HG03060 (cell line): ENCODE measurements around the gene VPS45.

Experiments
- ATAC-seq: cut with Tn5 transposase; IDR thresholded peaks from one replicate; pipeline ENCODE4 v1.9.1; 2021; ENCODE audit warnings: low read depth, moderate number of reproducible peaks; ENCODE audit not compliant: unreplicated experiment

The VPS45 gene

GRCh38 chr1:150072959-150073358, 5.4 kb downstream of the VPS45 start:
- no peak for ATAC-seq

DNA sequence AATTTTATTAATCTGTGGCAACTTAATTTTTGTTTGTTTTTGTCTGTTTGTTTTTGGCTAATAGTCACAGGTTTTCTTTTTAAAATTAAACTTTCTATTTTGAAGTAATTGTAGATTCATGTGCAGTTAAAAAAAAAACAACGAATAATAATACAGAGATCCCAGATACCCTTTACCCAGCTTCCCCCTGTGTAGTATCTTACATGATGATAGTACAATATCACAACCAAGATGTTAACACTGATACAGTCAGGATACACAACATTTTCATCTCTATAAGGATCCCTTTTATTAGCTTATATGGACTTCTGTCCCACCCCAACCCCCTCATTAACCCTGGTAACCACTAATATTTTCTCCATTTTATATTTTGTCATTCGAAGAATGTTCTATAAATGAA, 5.9 kb downstream of the VPS45 start:
- ATAC-seq: no peak

DNA sequence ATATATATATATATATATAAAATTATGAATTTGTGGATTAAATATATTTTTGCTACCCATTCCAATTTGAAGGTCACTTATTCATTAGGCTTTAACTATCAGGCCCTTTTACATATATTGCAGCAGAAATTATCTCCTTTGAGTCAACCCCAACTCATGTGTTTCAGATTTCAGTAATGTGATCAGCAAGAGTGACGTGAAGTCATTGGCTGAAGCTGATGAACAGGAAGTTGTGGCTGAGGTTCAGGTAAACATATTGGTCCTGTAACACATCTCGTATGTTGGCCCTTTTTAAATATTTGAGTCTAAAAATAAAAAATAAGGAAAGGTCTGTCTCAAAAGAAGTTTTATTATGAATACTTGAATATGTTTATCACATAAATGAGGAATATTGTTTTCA, 8.5 kb downstream of the VPS45 start:
- no peak for ATAC-seq

- no peak for ATAC-seq
These were observed 9.4 kb downstream of the VPS45 start for GRCh38 chr1:150076985-150077384.

GRCh38 chr1:150080784-150081183, 13.2 kb downstream of the VPS45 start:
- no peak for ATAC-seq

DNA sequence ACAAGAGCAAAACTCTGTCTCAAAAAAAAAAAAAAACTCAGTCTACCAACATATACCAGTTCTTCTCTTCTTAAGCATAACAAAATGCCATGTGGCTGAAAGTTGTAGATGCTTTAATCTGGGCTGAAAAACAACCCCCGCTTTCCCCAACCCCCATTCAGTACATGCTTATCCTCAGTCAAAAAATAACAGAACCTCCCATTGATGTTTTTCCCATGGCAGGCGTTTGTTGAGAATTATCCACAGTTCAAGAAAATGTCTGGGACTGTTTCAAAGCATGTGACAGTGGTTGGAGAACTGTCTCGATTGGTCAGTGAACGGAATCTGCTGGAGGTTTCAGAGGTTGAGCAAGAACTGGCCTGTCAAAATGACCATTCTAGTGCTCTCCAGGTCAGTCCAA, 14.9 kb downstream of the VPS45 start:
- no peak for ATAC-seq

DNA sequence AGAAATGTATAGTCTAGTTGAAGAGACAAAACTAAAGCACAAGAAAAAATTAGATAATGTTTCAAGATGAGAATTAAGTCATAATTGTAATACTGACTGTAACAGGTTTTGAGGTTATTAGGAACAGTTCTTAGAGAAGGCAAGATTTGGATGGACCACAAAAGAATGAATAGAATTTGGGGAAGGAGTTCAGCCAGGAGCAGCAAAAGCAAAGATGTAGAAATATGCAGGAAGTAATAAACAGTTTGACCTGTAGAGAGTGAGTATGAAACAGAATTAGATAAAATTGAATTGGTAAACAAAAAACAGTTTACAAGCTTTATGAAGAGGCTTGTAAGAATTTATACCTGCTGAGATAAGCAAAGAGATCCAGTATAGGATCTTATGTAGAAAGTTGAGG, 16.3 kb downstream of the VPS45 start:
- ATAC-seq: no peak

- ATAC-seq: no peak
These were observed 17.8 kb downstream of the VPS45 start for GRCh38 chr1:150085406-150085805.

GRCh38 chr1:150087415-150087814, 19.8 kb downstream of the VPS45 start:
- ATAC-seq: no peak

- ATAC-seq: no peak
These were observed 22.4 kb downstream of the VPS45 start for GRCh38 chr1:150089846-150090520.

GRCh38 chr1:150092180-150092791, 24.7 kb downstream of the VPS45 start:
- ATAC-seq: no peak

DNA sequence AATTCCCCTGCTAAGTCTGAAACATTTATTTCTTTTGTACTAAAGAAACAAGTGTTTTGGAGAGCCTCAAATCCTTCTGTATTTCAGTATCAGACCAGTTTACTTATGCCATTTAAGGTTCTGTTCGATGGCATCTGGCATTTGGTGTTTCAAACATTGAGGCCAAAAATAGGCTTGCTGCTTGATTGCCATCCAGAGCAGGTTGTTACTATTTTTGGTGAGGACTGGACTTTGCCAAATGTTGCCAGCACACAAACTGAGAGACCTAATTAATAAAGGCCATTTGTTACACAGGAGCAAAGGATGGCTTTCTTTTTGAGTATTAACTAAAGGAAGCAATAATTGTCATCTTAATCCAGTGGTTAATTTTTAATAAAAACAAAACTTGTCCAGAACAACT, 26.2 kb downstream of the VPS45 start:
- ATAC-seq: no peak

DNA sequence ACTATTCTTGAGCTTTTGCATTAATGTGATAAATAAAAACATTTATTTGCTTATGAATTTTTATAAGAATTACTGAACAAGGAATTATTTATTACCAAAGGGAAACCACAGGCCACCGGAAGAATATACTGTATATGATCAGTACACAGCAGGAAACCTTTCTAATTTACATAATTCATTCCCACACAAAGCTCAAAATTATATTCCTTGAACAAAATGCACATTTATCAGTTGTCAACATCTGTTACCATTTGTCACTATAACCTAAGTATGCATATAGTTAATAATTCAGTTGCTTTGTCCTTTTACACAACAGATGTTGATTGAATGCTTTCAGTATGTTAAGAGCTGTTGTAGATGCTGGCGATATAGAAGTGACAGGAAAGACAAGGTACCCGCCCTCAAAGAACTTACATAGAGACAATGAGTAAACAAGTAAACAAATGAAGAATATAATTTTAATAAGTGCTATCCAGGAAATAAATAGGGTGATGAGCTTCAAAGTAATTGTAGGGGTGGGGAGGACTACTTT, 27.2 kb downstream of the VPS45 start:
- no peak for ATAC-seq

GRCh38 chr1:150102986-150103385, 35.4 kb downstream of the VPS45 start:
- ATAC-seq: no peak

- no peak for ATAC-seq
These were observed 38.8 kb downstream of the VPS45 start for GRCh38 chr1:150106341-150106740.

DNA sequence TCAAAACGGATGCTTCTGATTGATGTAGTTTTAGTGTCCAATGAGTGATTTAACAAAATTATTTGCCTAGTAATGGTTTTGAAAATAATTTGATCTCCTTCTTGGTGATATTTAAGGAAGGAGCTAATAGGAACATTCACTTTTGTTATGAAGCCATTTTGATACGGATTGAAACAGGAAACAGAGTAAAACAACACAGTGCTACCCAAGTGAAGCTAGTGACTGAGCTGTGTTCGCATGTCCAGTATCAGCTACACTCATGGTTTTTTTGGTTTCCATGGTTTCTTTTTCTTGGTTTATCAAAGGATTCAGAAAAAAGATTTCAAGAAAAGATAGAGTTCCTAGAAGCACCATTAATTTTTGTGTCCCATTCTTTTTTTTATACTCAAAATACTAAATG, 42.0 kb downstream of the VPS45 start:
- ATAC-seq: no peak

DNA sequence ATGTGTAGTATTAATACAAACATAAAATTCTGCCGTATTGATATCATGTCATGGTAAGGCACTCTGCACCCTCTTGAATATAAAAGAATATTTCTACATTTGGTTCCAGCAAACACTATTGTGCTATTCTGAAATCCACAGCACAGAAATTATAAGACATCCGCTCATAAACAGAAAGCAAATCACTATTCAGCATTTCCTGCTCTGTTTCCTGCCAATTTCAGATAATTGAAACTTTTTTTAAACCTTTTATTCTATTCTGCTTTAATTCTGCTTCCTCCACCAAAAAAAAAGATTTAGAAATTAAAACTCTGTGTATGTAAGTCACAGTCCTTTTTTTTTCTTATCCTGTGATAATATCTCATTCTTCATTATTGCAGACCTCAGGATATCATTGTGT, 42.5 kb downstream of the VPS45 start:
- no peak for ATAC-seq

GRCh38 chr1:150111670-150112069, 44.1 kb downstream of the VPS45 start:
- no peak for ATAC-seq

- no peak for ATAC-seq
These were observed 47.5 kb downstream of the VPS45 start for GRCh38 chr1:150115121-150115520.

DNA sequence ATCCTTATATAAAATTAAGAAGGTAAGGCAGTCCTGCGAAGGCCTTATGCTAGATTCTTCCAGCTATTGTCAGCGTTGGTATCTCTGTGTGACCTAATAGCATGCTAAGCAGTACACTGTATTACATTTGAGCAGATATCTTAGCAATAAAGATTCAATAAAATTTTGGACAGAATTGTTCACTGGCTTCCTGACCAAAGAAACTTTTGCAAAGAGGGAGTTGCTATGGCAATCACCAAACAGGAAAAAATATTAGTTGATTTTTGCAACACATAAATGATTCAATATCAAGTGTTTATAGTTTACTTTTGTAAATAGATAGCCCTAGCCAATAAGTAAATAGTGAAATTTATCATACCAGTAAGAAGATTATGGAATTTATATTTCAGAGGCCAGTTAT, 51.1 kb downstream of the VPS45 start:
- ATAC-seq: no peak

GRCh38 chr1:150121236-150121862, 53.8 kb downstream of the VPS45 start:
- no peak for ATAC-seq

DNA sequence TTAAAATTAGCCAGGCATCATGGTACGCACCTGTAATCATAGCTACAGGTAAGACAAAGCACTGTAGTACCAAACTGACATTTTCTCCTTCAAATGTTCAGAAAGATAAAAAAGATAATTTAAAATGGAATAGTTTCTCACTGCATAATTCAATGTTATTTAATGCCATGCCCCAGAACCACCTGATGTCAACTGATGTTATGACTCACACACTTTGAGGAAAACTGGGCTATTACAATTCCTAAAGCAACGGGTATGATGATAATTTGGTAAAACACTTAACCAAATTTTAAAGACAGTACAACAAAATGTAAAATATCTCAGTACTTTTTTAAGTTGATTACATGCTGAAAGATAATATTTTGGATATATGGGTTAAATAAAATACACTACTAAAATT, 59.2 kb downstream of the VPS45 start:
- no peak for ATAC-seq
